PC-3 (cell line): ENCODE results near the gene NPY.

Source experiments
- EZH2 ChIP-seq: fragments of 300-600 bp; sonication (generic); IDR thresholded peaks from one replicate; pipeline ENCODE4 v1.6.1; 2017; ENCODE audit warnings: antibody characterized with exemption, mild to moderate bottlenecking, low read length; ENCODE audit not compliant: unreplicated experiment
- EZH2phosphoT487 ChIP-seq: fragments of 300-600 bp; sonication (generic); IDR thresholded peaks from 2 replicates; pipeline ENCODE4 v1.6.1; 2018; ENCODE audit warnings: mild to moderate bottlenecking, antibody characterized with exemption, low read length, borderline replicate concordance
- TF ChIP-seq, protein P1 (sequence below): fragments of 300-600 bp; sonication (generic); conservative IDR thresholded peaks from 2 replicates; pipeline ENCODE4 v1.5.1; 2017; ENCODE audit warnings: antibody characterized with exemption, low read depth, mild to moderate bottlenecking, low read length

DNA sequence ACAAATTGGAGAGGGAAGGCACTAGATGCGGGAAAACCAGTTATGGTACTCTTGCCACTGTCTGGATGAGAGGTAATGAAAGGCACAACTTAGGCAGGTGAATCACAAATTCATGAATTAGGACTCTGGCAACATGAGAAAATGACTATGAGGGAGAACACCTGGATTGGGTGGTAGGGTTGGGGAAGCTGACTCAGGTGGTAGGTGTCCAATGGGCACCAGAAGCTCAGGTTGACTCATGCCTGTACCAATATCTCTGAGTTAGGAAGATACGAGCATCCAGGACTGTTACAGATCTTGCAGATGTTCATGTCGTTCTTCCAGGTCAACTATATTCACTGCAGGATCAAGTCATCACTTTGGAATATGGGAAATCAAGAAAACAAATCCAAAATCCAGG is 56.7 kb downstream of the NPY start:
- TF ChIP-seq EZH2: no peak
- TF ChIP-seq, protein P1, sequence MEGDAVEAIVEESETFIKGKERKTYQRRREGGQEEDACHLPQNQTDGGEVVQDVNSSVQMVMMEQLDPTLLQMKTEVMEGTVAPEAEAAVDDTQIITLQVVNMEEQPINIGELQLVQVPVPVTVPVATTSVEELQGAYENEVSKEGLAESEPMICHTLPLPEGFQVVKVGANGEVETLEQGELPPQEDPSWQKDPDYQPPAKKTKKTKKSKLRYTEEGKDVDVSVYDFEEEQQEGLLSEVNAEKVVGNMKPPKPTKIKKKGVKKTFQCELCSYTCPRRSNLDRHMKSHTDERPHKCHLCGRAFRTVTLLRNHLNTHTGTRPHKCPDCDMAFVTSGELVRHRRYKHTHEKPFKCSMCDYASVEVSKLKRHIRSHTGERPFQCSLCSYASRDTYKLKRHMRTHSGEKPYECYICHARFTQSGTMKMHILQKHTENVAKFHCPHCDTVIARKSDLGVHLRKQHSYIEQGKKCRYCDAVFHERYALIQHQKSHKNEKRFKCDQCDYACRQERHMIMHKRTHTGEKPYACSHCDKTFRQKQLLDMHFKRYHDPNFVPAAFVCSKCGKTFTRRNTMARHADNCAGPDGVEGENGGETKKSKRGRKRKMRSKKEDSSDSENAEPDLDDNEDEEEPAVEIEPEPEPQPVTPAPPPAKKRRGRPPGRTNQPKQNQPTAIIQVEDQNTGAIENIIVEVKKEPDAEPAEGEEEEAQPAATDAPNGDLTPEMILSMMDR: no peak
- no peak for TF ChIP-seq EZH2phosphoT487
